ENCODE results near the gene CCDC63.

GRCh38 chr12:110825530-110825929 is 21.3 kb upstream of the CCDC63 start:
- TF ChIP-seq CTCF (IDR thresholded peaks at IDR 0.05) (no peak), POLR2A (IDR thresholded peaks at IDR 0.05) (no peak)
